IMR-90 (cell line): ENCODE results near the gene PRKAR1A. TPM values are rescaled to one million over a fixed set of nuclear protein-coding genes. Genes with fewer than 3 reads are reported as not detected.

Experiments
- ATAC-seq: fragments of 200-7000 bp; cut with Tn5 transposase; 2 replicates; pipeline ENCODE4 v1.9.1; 2020; ENCODE audit warnings: low read depth, mild to moderate bottlenecking, moderate library complexity
- Bru-seq: library from RNA; stranded (reverse); fragments of 400-500 nt; gene quantifications from one replicate; lab custom pipeline; 2021; lab: Mats Ljungman, UMichigan
- BruChase-seq, 2 experiments: library from RNA; stranded (reverse); fragments of 400-500 nt; gene quantifications; one replicate each; lab custom pipeline; 2021; lab: Mats Ljungman, UMichigan
- BruUV-seq: library from RNA; stranded (reverse); fragments of 400-500 nt; replicated peaks from 2 replicates; lab custom pipeline; 2021; lab: Mats Ljungman, UMichigan
- CTCF ChIA-PET: fragments of 300-600 bp; formaldehyde crosslinking; extraction: SDS; loops from one replicate; lab custom pipeline; 2021; ENCODE audit warnings: antibody characterized with exemption; lab: Yijun Ruan, JAX
- POLR2A ChIA-PET: fragments of 300-600 bp; sonication (Branson Sonifier 250); formaldehyde crosslinking; loops from one replicate; lab custom pipeline; 2022; ENCODE audit warnings: antibody characterized with exemption; ENCODE audit not compliant: unreplicated experiment; lab: Charles Lee
- DNase-seq: peaks from one replicate; pipeline ENCODE4 v3.0.0; 2013
- H2AFZ ChIP-seq: replicated peaks from 2 replicates; pipeline ENCODE3; 2013; ENCODE audit warnings: low read length, mild to moderate bottlenecking; ENCODE audit not compliant: poor library complexity
- H2AK5ac ChIP-seq: 2 replicates; pipeline ENCODE4 v1.6.1; 2013; ENCODE audit warnings: low read depth, low read length, inconsistent platforms
- H2AK9ac ChIP-seq: replicated peaks from 2 replicates; pipeline ENCODE3; 2013; ENCODE audit warnings: mild to moderate bottlenecking, low read depth, low read length, moderate library complexity; ENCODE audit not compliant: poor library complexity
- H2BK120ac ChIP-seq: 2 replicates; pipeline ENCODE4 v1.6.1; 2013; ENCODE audit warnings: low read depth, low read length, inconsistent platforms
- H2BK15ac ChIP-seq: 3 replicates; pipeline ENCODE4 v1.6.1; 2013; ENCODE audit warnings: low read depth, low read length, inconsistent platforms
- H2BK20ac ChIP-seq: 2 replicates; pipeline ENCODE4 v1.6.1; 2013; ENCODE audit warnings: low read depth, mild to moderate bottlenecking, inconsistent platforms, low read length, moderate library complexity
- H2BK5ac ChIP-seq: 2 replicates; pipeline ENCODE4 v1.6.1; 2013; ENCODE audit warnings: mild to moderate bottlenecking, low read depth, low read length, inconsistent platforms; ENCODE audit not compliant: poor library complexity, severe bottlenecking
- H3K14ac ChIP-seq: replicated peaks from 2 replicates; pipeline ENCODE4 v1.6.1; 2013; ENCODE audit warnings: low read depth, low read length, inconsistent platforms
- H3K18ac ChIP-seq: 2 replicates; pipeline ENCODE4 v1.6.1; 2013; ENCODE audit warnings: low read depth, low read length, control low read depth
- H3K23ac ChIP-seq: 2 replicates; pipeline ENCODE4 v1.6.1; 2013; ENCODE audit warnings: low read depth, low read length, inconsistent platforms
- H3K27ac ChIP-seq: 2 replicates; pipeline ENCODE4 v1.5.1; 2013; ENCODE audit warnings: mild to moderate bottlenecking, control low read depth, low read length; ENCODE audit not compliant: insufficient read depth
- H3K27me3 ChIP-seq: 2 replicates; pipeline ENCODE4 v1.6.1; 2013; ENCODE audit warnings: low read length; ENCODE audit not compliant: control insufficient read depth, insufficient read depth
- H3K36me3 ChIP-seq: 2 replicates; pipeline ENCODE4 v1.6.1; 2013; ENCODE audit warnings: low read length, mixed read lengths; ENCODE audit not compliant: control insufficient read depth, insufficient read depth
- H3K4ac ChIP-seq: 2 replicates; pipeline ENCODE4 v1.6.1; 2013; ENCODE audit warnings: low read depth, low read length, inconsistent platforms
- H3K4me1 ChIP-seq: 2 replicates; pipeline ENCODE4 v1.6.1; 2013; ENCODE audit warnings: low read length, mixed read lengths; ENCODE audit not compliant: control insufficient read depth, insufficient read depth
- H3K4me2 ChIP-seq: 2 replicates; pipeline ENCODE4 v1.6.1; 2013; ENCODE audit warnings: low read depth, mild to moderate bottlenecking, control low read depth, low read length, moderate library complexity
- H3K4me3 ChIP-seq: 2 replicates; pipeline ENCODE4 v1.5.1; 2013; ENCODE audit warnings: low read depth, mild to moderate bottlenecking, control low read depth, low read length, moderate library complexity; ENCODE audit not compliant: insufficient read depth
- H3K56ac ChIP-seq: 2 replicates; pipeline ENCODE4 v1.6.1; 2013; ENCODE audit warnings: low read length, inconsistent platforms; ENCODE audit not compliant: insufficient read depth; ENCODE audit errors: extremely low read depth
- H3K79me1 ChIP-seq, 2 experiments: 2 replicates each; pipeline ENCODE4 v1.6.1; 2013; ENCODE audit warnings: low read length in 2 of 2, inconsistent platforms in 1 of 2, low read depth in 1 of 2
- H3K9ac ChIP-seq: 2 replicates; pipeline ENCODE4 v1.6.1; 2013; ENCODE audit warnings: low read depth, low read length, control low read depth
- H3K9me1 ChIP-seq: 2 replicates; pipeline ENCODE4 v1.6.1; 2013; ENCODE audit warnings: low read length, inconsistent platforms; ENCODE audit not compliant: insufficient read depth
- H3K9me3 ChIP-seq: 2 replicates; pipeline ENCODE4 v1.6.1; 2013; ENCODE audit warnings: low read length; ENCODE audit not compliant: control insufficient read depth, insufficient read depth
- H4K20me1 ChIP-seq: 2 replicates; pipeline ENCODE4 v1.6.1; 2013; ENCODE audit warnings: low read length, inconsistent platforms; ENCODE audit not compliant: insufficient read depth
- H4K5ac ChIP-seq: 2 replicates; pipeline ENCODE4 v1.6.1; 2013; ENCODE audit warnings: mild to moderate bottlenecking, low read depth, low read length, control low read depth
- H4K8ac ChIP-seq, 2 experiments: 2 replicates each; pipeline ENCODE4 v1.6.1; 2013; ENCODE audit warnings: low read depth in 2 of 2, low read length in 2 of 2, control low read depth in 1 of 2, inconsistent platforms in 1 of 2
- H4K91ac ChIP-seq: 2 replicates; pipeline ENCODE4 v1.6.1; 2013; ENCODE audit warnings: low read depth, low read length, inconsistent platforms; ENCODE audit not compliant: insufficient read depth
- BHLHE40 ChIP-seq: fragments of 150-350 bp; IDR thresholded peaks from 2 replicates; pipeline ENCODE4 v1.6.1; 2016; ENCODE audit warnings: mild to moderate bottlenecking, low read depth, low read length
- CEBPB ChIP-seq: IDR thresholded peaks from 2 replicates; pipeline ENCODE4 v1.6.1; 2012; ENCODE audit warnings: low read depth, low read length, improper control_type of control experiment
- CTCF ChIP-seq: conservative IDR thresholded peaks from 2 replicates; pipeline ENCODE4 v1.5.1; 2012; ENCODE audit warnings: mild to moderate bottlenecking, low read depth, low read length, improper control_type of control experiment
- ELK1 ChIP-seq: fragments of 150-350 bp; IDR thresholded peaks from 2 replicates; pipeline ENCODE4 v1.6.1; 2016; ENCODE audit warnings: low read depth, mild to moderate bottlenecking, low read length, moderate library complexity, borderline replicate concordance
- FOS ChIP-seq: fragments of 150-350 bp; IDR thresholded peaks from 2 replicates; pipeline ENCODE4 v1.6.1; 2016; ENCODE audit warnings: low read depth, low read length
- MAZ ChIP-seq: IDR thresholded peaks from 2 replicates; pipeline ENCODE4 v1.6.1; 2012; ENCODE audit warnings: low read depth, mild to moderate bottlenecking, low read length, improper control_type of control experiment, moderate library complexity, borderline replicate concordance
- MXI1 ChIP-seq: IDR thresholded peaks from 2 replicates; pipeline ENCODE4 v1.6.1; 2012; ENCODE audit warnings: low read depth, mild to moderate bottlenecking, low read length, moderate library complexity, borderline replicate concordance
- POLR2A ChIP-seq: IDR thresholded peaks from 2 replicates; pipeline ENCODE4 v1.6.1; 2012; ENCODE audit warnings: mild to moderate bottlenecking, low read depth, low read length
- WGBS, 2 experiments: methylation state at CpG; one replicate each; pipeline versions ENCODE4 v1.1.5 to v1.1.7; 2013; ENCODE audit warnings: missing lambda C conversion rate in 2 of 2; ENCODE audit not compliant: insufficient read length in 1 of 2; ENCODE audit errors: extremely low coverage in 2 of 2; 5-methylcytosine and 5-hydroxymethylcytosine counted together
- dilution Hi-C: fragments of 300-500 bp; cut with HindIII; formaldehyde crosslinking; loops from one replicate; pipeline ENCODE4 v1.14.3; 2018; ENCODE audit warnings: low sequenced_read_pairs; ENCODE audit not compliant: unreplicated experiment
- in situ Hi-C: fragments of 300-500 bp; cut with MboI; formaldehyde crosslinking; loops from 3 replicates; pipeline ENCODE4 v1.14.3; 2019; ENCODE audit warnings: low sequenced_read_pairs, inconsistent platforms, mixed read lengths
- intact Hi-C: fragments of 100-400 bp; cut with micrococcal nuclease; formaldehyde crosslinking; loops from 2 replicates; pipeline ENCODE4 v1.10.0; 2022
- long read RNA-seq: library from polyadenylated mRNA; unstranded; transcript quantifications from one replicate; pipeline ENCODE4 v2.0.0, GENCODE V29; 2021; ENCODE audit not compliant: unreplicated experiment
- polyA plus RNA-seq, 3 experiments: library from polyadenylated mRNA; depleted of rRNA; stranded (reverse); fragments of >200 nt; gene quantifications; 2 replicates each; pipeline ENCODE4 v1.2.3, GENCODE V29; 2012; ENCODE audit warnings: low replicate concordance in 1 of 3
- total RNA-seq: library from RNA; depleted of rRNA; stranded (reverse); fragments of >200 nt; gene quantifications from 2 replicates; pipeline ENCODE4 v1.2.3, GENCODE V29; 2012; rRNA removed

The PRKAR1A gene
- 256 and 278 TPM in 2 replicates for total RNA-seq
- polyA plus RNA-seq (2012; rRNA removed), result 138 and 145 TPM in 2 replicates
- 52.4 and 128 TPM in 2 replicates for polyA plus RNA-seq (2012; cell fraction: cytosol; rRNA removed)
- 58.9 and 125 TPM in 2 replicates for polyA plus RNA-seq (2012; cell fraction: nucleus; rRNA removed; ENCODE audit: low replicate concordance)
- percentile 87 among the genes with signal in this experiment for Bru-seq, nascent RNA
- percentile 96 among the genes with signal in this experiment for BruChase-seq, experiment 1, labeled RNA remaining after a 6-hour chase
- percentile 91 among the genes with signal in this experiment for BruChase-seq, experiment 2, labeled RNA remaining after a 2-hour chase
- long read RNA-seq, full-length matches to known transcripts, result 545 of 654 reads
- long read RNA-seq, partial matches to known transcripts, result 16 of 654 reads
- long read RNA-seq, other reads (novel, unspliced or antisense), result 93 of 654 reads

DNA sequence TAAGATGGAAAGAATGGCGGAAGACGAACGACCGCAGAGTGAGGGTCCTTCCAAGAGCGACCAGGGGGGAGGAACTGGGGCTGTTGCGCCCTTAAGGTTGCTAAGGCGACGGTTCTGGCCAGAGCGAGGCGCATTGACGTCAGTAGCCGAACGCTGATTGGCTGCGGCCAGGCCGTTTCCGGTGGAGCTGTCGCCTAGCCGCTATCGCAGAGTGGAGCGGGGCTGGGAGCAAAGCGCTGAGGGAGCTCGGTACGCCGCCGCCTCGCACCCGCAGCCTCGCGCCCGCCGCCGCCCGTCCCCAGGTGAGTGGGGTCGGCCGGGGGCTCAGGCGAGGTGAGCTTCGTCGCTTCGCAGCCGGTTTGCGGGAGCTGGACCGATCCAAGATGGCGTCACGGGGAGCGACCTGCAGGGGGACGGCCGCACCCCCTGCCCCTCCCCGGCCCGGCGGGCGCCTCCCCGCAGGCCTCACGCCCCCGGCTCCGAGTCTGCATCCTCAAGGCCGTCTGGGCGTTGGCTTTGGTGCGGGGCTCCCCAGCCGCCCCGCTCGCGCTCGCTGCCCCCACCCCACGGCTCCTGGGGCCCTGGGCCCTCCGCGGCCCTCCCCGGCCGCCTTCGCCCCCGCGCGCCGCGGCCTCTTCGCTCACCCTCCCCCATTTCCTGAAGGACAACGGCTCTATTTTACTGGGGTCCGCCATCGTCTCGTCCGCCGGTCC lies at the start of gene PRKAR1A:
Gene PRKAR1A (plus strand): TSS at position 184 of the 713 bp plus-strand sequence. CDS start 2,970 bp downstream, outside the sequence.
- peak; percentile 82 for ATAC-seq
- H3K27me3 ChIP-seq, result no peaks in the 10 kb centered on the region
- H4K5ac ChIP-seq, result peak within 1 kb of the TSS; percentile 83
- peak within 1 kb of the TSS; percentile 99 for H3K23ac ChIP-seq
- ChIA-PET POLR2A (no interaction called here), CTCF (interaction anchor here (0.6 kb wide), 1 partner anchor 709 kb away, joined by 3 read pairs; no protein-coding TSS in a partner anchor)
- peak within 1 kb of the TSS; percentile 96 for H3K27ac ChIP-seq
- in situ Hi-C loops, result no loop called here
- BruUV-seq, result no TSS peak
- H3K9ac ChIP-seq, result peak within 1 kb of the TSS; percentile 98
- H2AK9ac ChIP-seq, result peak within 1 kb of the TSS; percentile 98
- peak within 1 kb of the TSS; percentile 94 for H3K56ac ChIP-seq
- dilution Hi-C loops, result no loop called here
- 1% methylated on average over 61 of the region's 81 CpGs; no CpG with 5 or more reads in 1 of the 2 experiments for WGBS, 2 experiments
- peak within 1 kb of the TSS; percentile 98 for H3K4ac ChIP-seq
- TF ChIP-seq CEBPB (no peak), CTCF (0 out of 2 replicates have a peak, but pooled peaks have one; percentile 2), ELK1 (no peak), FOS (0 out of 2 replicates have a peak, but pooled peaks have one; percentile 2), BHLHE40 (no peak), MAZ (peak; percentile 82), POLR2A (peak; percentile 94), MXI1 (peak; percentile 43; the same call in 1 of the 2 replicates)
- peak within 1 kb of the TSS; percentile 89 to 93 for H4K8ac ChIP-seq
- H3K9me3 ChIP-seq, result no peaks in the 10 kb centered on the region
- peak within 1 kb of the TSS; percentile 99 for H2AFZ ChIP-seq
- peaks cover 29% of the 10 kb centered on the region for H4K20me1 ChIP-seq
- peak within 1 kb of the TSS; percentile 96 for H3K14ac ChIP-seq
- peak within 1 kb of the TSS; percentile 85 for H3K4me2 ChIP-seq
- peak within 1 kb of the TSS; percentile 88 for H2BK120ac ChIP-seq
- H3K36me3 ChIP-seq, result peaks cover 4% of the 10 kb centered on the region; the same call in 1 of the 2 replicates
- H2BK5ac ChIP-seq, result peak within 1 kb of the TSS; percentile 97
- peaks cover 5 to 20% of the 10 kb centered on the region in 2 experiments for H3K79me1 ChIP-seq
- peak within 1 kb of the TSS; percentile 93 for H2AK5ac ChIP-seq
- peak within 1 kb of the TSS; percentile 82 for H3K18ac ChIP-seq
- peak within 1 kb of the TSS; percentile 79; the same call in 1 of the 3 replicates for H2BK15ac ChIP-seq
- peak within 1 kb of the TSS; percentile 77 for H3K4me3 ChIP-seq
- intact Hi-C loops, result no loop called here
- H3K4me1 ChIP-seq, result peaks cover 1% of the 10 kb centered on the region; the same call in 1 of the 2 replicates
- peak; percentile 95 for DNase-seq
- H4K91ac ChIP-seq, result peak within 1 kb of the TSS; percentile 89
- H3K9me1 ChIP-seq, result peaks cover 2% of the 10 kb centered on the region; the same call in 1 of the 2 replicates
- peak within 1 kb of the TSS; percentile 74 for H2BK20ac ChIP-seq
